NB4 (cell line): Measurements from ENCODE around the gene TNIP3.

ENCODE experiments used
- DNase-seq: peaks from one replicate; pipeline ENCODE4 v3.0.0; 2010; ENCODE audit warnings: low read depth
- H3K4me3 ChIP-seq: one replicate; pipeline ENCODE4 v1.5.1; 2011; ENCODE audit warnings: mild to moderate bottlenecking, low read depth, low read length, moderate library complexity
- MYC ChIP-seq: IDR thresholded peaks from 2 replicates; pipeline ENCODE4 v1.6.1; 2011; ENCODE audit warnings: low read depth, low read length
- POLR2A ChIP-seq: IDR thresholded peaks from 2 replicates; pipeline ENCODE4 v1.6.1; 2011; ENCODE audit warnings: mild to moderate bottlenecking; ENCODE audit not compliant: insufficient read length; ENCODE audit errors: extremely low read depth
- TF ChIP-seq, protein P1 (sequence below): IDR thresholded peaks from one replicate; pipeline ENCODE4 v1.5.1; 2012; ENCODE audit warnings: low read depth, low read length
- TF ChIP-seq, protein P2 (sequence below): IDR thresholded peaks from 2 replicates; pipeline ENCODE4 v1.6.1; 2011; ENCODE audit warnings: low read depth, low read length

Gene TNIP3

GRCh38 chr4:121146530-121146929 is 17.6 kb downstream of the TNIP3 start:
- H3K4me3 ChIP-seq: no peak overlapping the region
- TF ChIP-seq, protein P1, sequence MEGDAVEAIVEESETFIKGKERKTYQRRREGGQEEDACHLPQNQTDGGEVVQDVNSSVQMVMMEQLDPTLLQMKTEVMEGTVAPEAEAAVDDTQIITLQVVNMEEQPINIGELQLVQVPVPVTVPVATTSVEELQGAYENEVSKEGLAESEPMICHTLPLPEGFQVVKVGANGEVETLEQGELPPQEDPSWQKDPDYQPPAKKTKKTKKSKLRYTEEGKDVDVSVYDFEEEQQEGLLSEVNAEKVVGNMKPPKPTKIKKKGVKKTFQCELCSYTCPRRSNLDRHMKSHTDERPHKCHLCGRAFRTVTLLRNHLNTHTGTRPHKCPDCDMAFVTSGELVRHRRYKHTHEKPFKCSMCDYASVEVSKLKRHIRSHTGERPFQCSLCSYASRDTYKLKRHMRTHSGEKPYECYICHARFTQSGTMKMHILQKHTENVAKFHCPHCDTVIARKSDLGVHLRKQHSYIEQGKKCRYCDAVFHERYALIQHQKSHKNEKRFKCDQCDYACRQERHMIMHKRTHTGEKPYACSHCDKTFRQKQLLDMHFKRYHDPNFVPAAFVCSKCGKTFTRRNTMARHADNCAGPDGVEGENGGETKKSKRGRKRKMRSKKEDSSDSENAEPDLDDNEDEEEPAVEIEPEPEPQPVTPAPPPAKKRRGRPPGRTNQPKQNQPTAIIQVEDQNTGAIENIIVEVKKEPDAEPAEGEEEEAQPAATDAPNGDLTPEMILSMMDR: no peak
- TF ChIP-seq, protein P2, sequence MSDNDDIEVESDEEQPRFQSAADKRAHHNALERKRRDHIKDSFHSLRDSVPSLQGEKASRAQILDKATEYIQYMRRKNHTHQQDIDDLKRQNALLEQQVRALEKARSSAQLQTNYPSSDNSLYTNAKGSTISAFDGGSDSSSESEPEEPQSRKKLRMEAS: no peak
- TF ChIP-seq POLR2A (no peak), MYC (no peak)
- no peak for DNase-seq

DNA sequence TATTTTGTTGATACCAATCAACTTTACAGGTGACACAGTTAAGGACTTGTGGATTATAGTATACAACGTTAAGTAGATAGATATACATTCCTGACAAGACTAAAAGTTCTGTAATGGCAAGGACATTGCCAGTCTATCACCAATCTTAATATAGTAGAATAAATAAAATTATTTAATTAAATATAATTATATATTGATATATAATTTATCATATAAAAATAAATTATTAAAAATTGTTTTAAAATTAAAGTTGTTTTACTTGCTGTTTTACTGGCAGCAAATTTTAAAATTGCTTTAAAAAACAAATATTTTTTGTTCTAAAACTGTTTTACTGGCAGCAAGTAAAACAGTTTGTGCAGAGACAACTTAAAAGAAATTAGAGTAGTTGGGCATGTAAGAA is 18.7 kb downstream of the TNIP3 start:
- no peak overlapping the region for H3K4me3 ChIP-seq
- TF ChIP-seq MYC (no peak), POLR2A (no peak)
- TF ChIP-seq, protein P2: no peak
- TF ChIP-seq, protein P1: no peak
- no peak for DNase-seq

GRCh38 chr4:121144021-121144420 is 20.1 kb downstream of the TNIP3 start:
- TF ChIP-seq, protein P1: no peak
- TF ChIP-seq, protein P2: no peak
- TF ChIP-seq POLR2A (no peak), MYC (no peak)
- DNase-seq: no peak
- H3K4me3 ChIP-seq: no peak overlapping the region

DNA sequence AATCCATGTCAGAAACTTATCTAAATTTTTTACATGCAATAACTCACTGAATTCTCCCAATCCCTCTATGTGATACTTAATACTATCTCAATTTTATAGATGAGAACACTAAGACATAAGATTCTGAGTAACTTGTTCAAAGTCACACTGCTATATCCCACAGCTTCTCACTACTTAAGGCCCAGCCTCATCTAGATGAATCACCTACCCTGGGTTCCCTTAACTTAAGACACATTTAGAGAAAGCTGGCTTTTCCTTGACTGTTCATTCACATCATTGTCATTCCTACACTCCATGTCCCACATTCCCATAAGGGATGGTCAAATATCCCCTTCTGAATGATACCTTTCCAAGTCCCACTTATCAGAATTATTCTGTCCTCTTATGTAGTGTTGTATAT is 21.0 kb downstream of the TNIP3 start:
- TF ChIP-seq MYC (no peak), POLR2A (no peak)
- TF ChIP-seq, protein P1: no peak
- TF ChIP-seq, protein P2: no peak
- DNase-seq: no peak
- no peak overlapping the region for H3K4me3 ChIP-seq

DNA sequence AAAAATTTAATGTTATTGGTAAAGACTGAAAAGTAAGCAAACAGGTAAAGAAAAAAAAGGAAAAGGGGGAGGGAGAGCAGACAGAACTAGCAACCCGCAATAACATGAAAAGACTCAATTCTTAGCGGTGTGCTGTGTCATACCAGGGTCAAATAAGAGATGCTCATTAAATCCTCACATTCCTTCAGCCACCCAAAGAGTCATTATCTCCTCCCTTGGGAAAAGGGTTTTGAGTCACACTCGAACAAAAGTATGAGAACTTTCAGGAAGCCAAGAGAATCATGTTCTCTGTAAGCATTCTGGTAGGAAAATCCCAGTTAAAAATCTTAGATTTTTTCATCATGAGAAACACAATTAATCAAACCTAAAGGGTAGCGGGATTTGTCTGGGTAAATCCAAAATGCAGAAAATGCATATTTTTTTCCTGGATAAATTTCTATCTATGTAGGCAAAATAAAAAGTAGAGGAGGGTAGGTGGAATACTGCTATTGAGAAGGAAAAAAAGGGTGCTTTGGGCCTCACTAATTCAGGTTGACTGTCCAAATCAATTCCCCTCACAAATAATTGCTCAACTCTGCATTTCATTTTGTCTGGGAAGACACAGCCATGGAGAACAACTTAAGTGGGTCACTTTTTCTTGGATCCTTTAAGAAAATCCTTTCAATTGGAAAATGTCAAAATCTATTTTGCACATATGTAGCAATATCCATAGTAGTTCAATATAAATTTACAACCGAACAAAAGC is 23.2 kb downstream of the TNIP3 start:
- no peak overlapping the region for H3K4me3 ChIP-seq
- TF ChIP-seq MYC (no peak), POLR2A (no peak)
- TF ChIP-seq, protein P1: no peak
- TF ChIP-seq, protein P2: no peak
- no peak for DNase-seq
